Esophagus squamous epithelium (tissue), 4 donors: ENCODE measurements around the gene KRT76.

Experiments used
- POLR2A ChIP-seq, 4 donors: fragments of 450-650 bp; IDR thresholded peaks; one replicate each; pipeline ENCODE4 v1.6.1; 2017; ENCODE audit warnings: antibody characterized with exemption in 4 of 4, mild to moderate bottlenecking in 4 of 4, moderate library complexity in 3 of 4
- TF ChIP-seq, protein P1 (sequence below), 6 experiments: fragments of 450-650 bp in 4 of 6; fragments of 200-600 bp in 2 of 6; sonication (generic) in 2 of 6; IDR thresholded peaks; one replicate each; pipeline ENCODE4 v1.5.1; 2016 to 2019; ENCODE audit warnings: antibody characterized with exemption in 6 of 6, mild to moderate bottlenecking in 4 of 6, moderate library complexity in 4 of 6

DNA sequence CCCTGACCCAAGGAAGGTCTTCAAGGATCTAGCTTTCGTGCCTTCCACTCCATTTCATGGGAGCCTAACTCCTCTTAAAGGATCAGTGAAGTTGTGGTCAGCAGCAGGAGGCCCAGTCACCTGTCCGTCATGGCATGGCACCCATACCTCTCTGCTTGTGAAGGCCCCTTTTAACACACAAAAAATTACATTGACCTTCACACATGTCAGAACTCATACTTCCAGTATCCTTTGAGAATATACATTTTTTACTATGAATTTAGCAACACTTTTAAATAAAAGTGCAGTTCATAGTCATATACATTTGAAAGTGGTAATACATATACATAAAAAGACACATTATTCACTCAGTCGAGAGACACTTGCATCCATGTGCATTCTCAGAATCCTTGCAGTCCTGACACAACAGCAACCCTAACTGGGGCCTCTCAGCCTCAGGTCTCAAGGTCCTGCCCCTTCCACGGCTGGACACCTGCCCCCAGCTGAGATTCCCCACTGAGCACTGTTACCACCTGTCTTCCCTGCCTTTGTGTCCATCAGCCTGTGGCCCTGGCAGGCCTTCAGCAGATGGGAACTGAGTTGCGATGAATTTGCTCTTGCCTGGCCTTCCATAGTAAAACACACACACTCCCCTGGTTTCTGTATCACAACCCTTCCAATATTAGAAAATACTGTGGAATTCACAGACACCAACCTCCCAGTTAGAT, 22.5 kb upstream of the KRT76 start:
- no peak for TF ChIP-seq POLR2A (IDR thresholded peaks at IDR 0.05)
- TF ChIP-seq, protein P1, sequence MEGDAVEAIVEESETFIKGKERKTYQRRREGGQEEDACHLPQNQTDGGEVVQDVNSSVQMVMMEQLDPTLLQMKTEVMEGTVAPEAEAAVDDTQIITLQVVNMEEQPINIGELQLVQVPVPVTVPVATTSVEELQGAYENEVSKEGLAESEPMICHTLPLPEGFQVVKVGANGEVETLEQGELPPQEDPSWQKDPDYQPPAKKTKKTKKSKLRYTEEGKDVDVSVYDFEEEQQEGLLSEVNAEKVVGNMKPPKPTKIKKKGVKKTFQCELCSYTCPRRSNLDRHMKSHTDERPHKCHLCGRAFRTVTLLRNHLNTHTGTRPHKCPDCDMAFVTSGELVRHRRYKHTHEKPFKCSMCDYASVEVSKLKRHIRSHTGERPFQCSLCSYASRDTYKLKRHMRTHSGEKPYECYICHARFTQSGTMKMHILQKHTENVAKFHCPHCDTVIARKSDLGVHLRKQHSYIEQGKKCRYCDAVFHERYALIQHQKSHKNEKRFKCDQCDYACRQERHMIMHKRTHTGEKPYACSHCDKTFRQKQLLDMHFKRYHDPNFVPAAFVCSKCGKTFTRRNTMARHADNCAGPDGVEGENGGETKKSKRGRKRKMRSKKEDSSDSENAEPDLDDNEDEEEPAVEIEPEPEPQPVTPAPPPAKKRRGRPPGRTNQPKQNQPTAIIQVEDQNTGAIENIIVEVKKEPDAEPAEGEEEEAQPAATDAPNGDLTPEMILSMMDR (IDR thresholded peaks at IDR 0.05): no peak
